ENCODE results near the gene PKD2.

The PKD2 gene

GRCh38 chr4:88060431-88060830 is 53.0 kb downstream of the PKD2 start:
- TF ChIP-seq TAF1 (IDR thresholded peaks at IDR 0.05; ENCODE audit: borderline replicate concordance, insufficient read depth, low read length) (no peak), SIN3A (IDR thresholded peaks at IDR 0.05; ENCODE audit: borderline replicate concordance, insufficient read depth, low read length) (no peak), POLR2AphosphoS5 (IDR thresholded peaks at IDR 0.05; ENCODE audit: low read depth, low read length) (no peak)

GRCh38 chr4:88062311-88062710 is 54.9 kb downstream of the PKD2 start:
- TF ChIP-seq REST (IDR thresholded peaks at IDR 0.05; ENCODE audit: insufficient read depth in 1 of 2, low read depth in 2 of 2, low read length in 2 of 2) (no peak), TAF1 (IDR thresholded peaks at IDR 0.05; ENCODE audit: borderline replicate concordance, insufficient read depth, low read length) (no peak), SIN3A (IDR thresholded peaks at IDR 0.05; ENCODE audit: borderline replicate concordance, insufficient read depth, low read length) (no peak), FOXP2 (optimal IDR thresholded peaks at IDR 0.05; ENCODE audit: borderline replicate concordance, extremely low read depth, extremely low read length, insufficient read depth) (no peak), POLR2AphosphoS5 (IDR thresholded peaks at IDR 0.05; ENCODE audit: low read depth, low read length) (no peak)

GRCh38 chr4:88062843-88063242 is 55.4 kb downstream of the PKD2 start:
- TF ChIP-seq TAF1 (IDR thresholded peaks at IDR 0.05; ENCODE audit: borderline replicate concordance, insufficient read depth, low read length) = no peak

- no peak for TF ChIP-seq TAF1 (IDR thresholded peaks at IDR 0.05; ENCODE audit: borderline replicate concordance, insufficient read depth, low read length)
- TF ChIP-seq REST (IDR thresholded peaks at IDR 0.05; ENCODE audit: insufficient read depth in 1 of 2, low read depth in 2 of 2, low read length in 2 of 2) = no peak
- TF ChIP-seq POLR2AphosphoS5 (IDR thresholded peaks at IDR 0.05; ENCODE audit: low read depth, low read length) = no peak
- no peak for TF ChIP-seq FOXP2 (optimal IDR thresholded peaks at IDR 0.05; ENCODE audit: borderline replicate concordance, extremely low read depth, extremely low read length, insufficient read depth)
- TF ChIP-seq SIN3A (IDR thresholded peaks at IDR 0.05; ENCODE audit: borderline replicate concordance, insufficient read depth, low read length) = no peak
Observed at GRCh38 chr4:88063634-88064296, 56.3 kb downstream of the PKD2 start.

GRCh38 chr4:88064410-88064809 is 57.0 kb downstream of the PKD2 start:
- TF ChIP-seq FOXP2 (optimal IDR thresholded peaks at IDR 0.05; ENCODE audit: borderline replicate concordance, extremely low read depth, extremely low read length, insufficient read depth) = no peak
- TF ChIP-seq TAF1 (IDR thresholded peaks at IDR 0.05; ENCODE audit: borderline replicate concordance, insufficient read depth, low read length) = no peak
- no peak for TF ChIP-seq REST (IDR thresholded peaks at IDR 0.05; ENCODE audit: insufficient read depth in 1 of 2, low read depth in 2 of 2, low read length in 2 of 2)
- TF ChIP-seq SIN3A (IDR thresholded peaks at IDR 0.05; ENCODE audit: borderline replicate concordance, insufficient read depth, low read length) = no peak
- no peak for TF ChIP-seq POLR2AphosphoS5 (IDR thresholded peaks at IDR 0.05; ENCODE audit: low read depth, low read length)

DNA sequence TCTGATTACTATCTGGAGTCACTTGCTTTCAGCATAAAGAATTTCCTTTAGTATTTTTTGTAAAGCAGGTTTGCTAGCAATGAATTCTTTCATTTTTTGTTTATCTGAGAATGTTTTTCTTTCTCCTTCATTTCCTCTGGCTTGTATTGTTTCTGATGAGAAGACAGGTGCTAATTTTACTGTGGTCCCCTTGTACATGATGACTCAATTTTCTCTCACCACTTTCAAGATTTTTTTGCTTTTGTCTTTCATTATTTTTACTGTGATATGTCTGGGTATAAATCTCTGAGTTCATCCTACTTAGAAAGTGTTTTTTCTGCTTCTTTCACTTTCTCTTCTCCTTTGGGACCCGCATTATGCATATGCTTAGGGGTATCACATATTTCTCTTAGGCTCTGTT is 62.6 kb downstream of the PKD2 start:
- TF ChIP-seq SIN3A (IDR thresholded peaks at IDR 0.05; ENCODE audit: borderline replicate concordance, insufficient read depth, low read length) (no peak), FOXP2 (optimal IDR thresholded peaks at IDR 0.05; ENCODE audit: borderline replicate concordance, extremely low read depth, extremely low read length, insufficient read depth) (no peak), REST (IDR thresholded peaks at IDR 0.05; ENCODE audit: insufficient read depth in 1 of 2, low read depth in 2 of 2, low read length in 2 of 2) (no peak), TAF1 (IDR thresholded peaks at IDR 0.05; ENCODE audit: borderline replicate concordance, insufficient read depth, low read length) (no peak), POLR2AphosphoS5 (IDR thresholded peaks at IDR 0.05; ENCODE audit: low read depth, low read length) (no peak)
